Mesothelial cell of epicardium (in vitro differentiated cells): ENCODE results near the gene RABL2A. TPM values are rescaled to one million over a fixed set of nuclear protein-coding genes. Genes with fewer than 3 reads are reported as not detected.
"Not testable (repeated sequence)": the region's sequence is repeated elsewhere in the genome, so short reads cannot be mapped to it uniquely, and the experiment has no call there.

Experiments
- DNase-seq, 2 experiments: peaks; one replicate each; pipeline ENCODE4 v3.0.0; 2021; ENCODE audit warnings: low spot score in 2 of 2; ENCODE audit not compliant: unreplicated experiment in 2 of 2
- H3K27ac Mint-ChIP-seq: 2 replicates; pipeline ENCODE4 v1.8.0; 2021; ENCODE audit warnings: mixed read lengths
- H3K27me3 Mint-ChIP-seq: 2 replicates; pipeline ENCODE4 v1.8.0; 2021; ENCODE audit warnings: low read depth, mixed read lengths
- H3K36me3 Mint-ChIP-seq: 2 replicates; pipeline ENCODE4 v1.8.0; 2021; ENCODE audit warnings: mixed read lengths
- H3K4me1 Mint-ChIP-seq: 2 replicates; pipeline ENCODE4 v1.8.0; 2021; ENCODE audit warnings: mixed read lengths
- H3K4me3 Mint-ChIP-seq: 2 replicates; pipeline ENCODE4 v1.8.0; 2021; ENCODE audit warnings: mild to moderate bottlenecking, moderate library complexity, mixed read lengths
- H3K9me3 Mint-ChIP-seq: 2 replicates; pipeline ENCODE4 v1.8.0; 2021; ENCODE audit warnings: mixed read lengths
- total RNA-seq: library from RNA; stranded (reverse); gene quantifications from 3 replicates; pipeline ENCODE4 v1.2.1, GENCODE V29; 2021

Gene RABL2A
- total RNA-seq: 39.5 to 44.2 TPM (median 41.8 TPM) in 3 replicates

- Mint-ChIP-seq H3K4me3 (peak within 1 kb of the TSS; percentile 87), H3K27ac (peak within 1 kb of the TSS; percentile 50)
- peak; percentile 66 to 88 for DNase-seq
- not testable (repeated sequence) for H3K4me1 Mint-ChIP-seq, H3K9me3 Mint-ChIP-seq, H3K36me3 Mint-ChIP-seq, H3K27me3 Mint-ChIP-seq
Observed at GRCh38 chr2:113626616-113627330, at the start of gene RABL2A. TSS of gene RABL2A (plus strand) at chr2:113627266. CDS start at chr2:113628607, 1,341 bp downstream.

GRCh38 chr2:113578508-113578907 is 48.6 kb upstream of the RABL2A start:
- H3K27ac Mint-ChIP-seq, H3K4me3 Mint-ChIP-seq, DNase-seq: not testable (repeated sequence)

DNA sequence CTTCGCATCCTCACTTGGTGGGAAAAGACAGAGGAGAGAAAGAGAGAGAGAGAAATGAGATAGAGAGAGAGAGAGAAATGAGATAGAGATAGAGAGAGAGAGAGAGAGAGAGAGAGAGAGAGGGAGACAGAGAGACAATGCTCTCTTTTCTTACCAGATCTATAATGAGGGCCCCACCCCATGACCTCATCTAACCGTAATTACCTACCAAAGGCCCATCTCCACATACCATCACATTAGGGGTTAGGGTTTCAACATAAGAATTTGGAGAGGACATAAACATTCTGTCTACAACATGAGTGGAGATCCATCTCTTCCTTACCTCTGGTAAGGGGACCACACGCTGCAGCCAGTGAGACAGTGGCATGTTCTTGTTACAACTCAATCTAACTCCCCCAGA is 44.6 kb upstream of the RABL2A start:
- peak overlapping the region; percentile 76 for H3K27ac Mint-ChIP-seq
- not testable (repeated sequence) for H3K9me3 Mint-ChIP-seq, H3K27me3 Mint-ChIP-seq, DNase-seq, H3K36me3 Mint-ChIP-seq
- peaks cover 21% of the 10 kb centered on the region for H3K4me1 Mint-ChIP-seq
- H3K4me3 Mint-ChIP-seq: peak overlapping the region; percentile 58

More at GRCh38 chr2:113578508-113578907, 48.6 kb upstream of the RABL2A start:
- not testable (repeated sequence) for H3K4me1 Mint-ChIP-seq, H3K36me3 Mint-ChIP-seq, H3K9me3 Mint-ChIP-seq, H3K27me3 Mint-ChIP-seq

DNA sequence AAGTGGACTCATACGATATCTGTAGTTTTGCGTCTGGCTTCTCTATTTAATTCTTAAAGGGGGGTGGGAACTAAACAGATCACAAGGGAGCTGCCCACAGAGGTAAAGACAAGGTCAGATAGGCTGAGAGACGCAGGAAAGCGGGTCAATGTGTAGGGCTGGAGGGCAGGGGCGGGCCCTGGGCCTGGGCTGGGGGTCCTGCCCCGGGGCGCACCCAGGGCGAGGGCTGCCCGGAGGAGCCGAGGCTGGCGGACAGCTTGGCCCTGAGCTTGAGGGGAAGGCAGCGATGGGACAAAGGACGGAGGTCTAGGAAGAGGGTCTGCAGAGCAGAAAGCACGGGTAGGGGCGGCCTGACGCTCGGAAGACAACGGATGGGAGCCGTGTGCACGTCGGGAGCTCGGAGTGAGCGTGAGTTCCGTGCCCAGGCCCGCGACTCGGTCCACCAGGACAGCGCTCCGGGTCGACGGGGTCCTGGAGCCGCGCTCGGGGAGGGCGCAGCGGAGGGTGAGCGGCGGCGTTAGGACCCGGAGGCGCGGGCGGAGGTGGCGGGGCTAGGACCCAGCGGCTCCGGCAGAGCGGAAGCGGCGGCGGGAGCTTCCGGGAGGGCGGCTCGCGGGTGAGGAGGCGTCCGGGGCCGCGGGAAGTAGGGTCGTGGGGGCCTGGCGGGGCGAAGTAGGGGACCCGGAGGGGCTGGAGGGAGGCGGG is 43.4 kb upstream of the RABL2A start:
- Mint-ChIP-seq H3K4me1 (peaks cover 21% of the 10 kb centered on the region), H3K27ac (peak overlapping the region; percentile 84), H3K4me3 (peak overlapping the region; percentile 96)
- peak; percentile 61 to 82 for DNase-seq
- not testable (repeated sequence) for H3K27me3 Mint-ChIP-seq, H3K36me3 Mint-ChIP-seq, H3K9me3 Mint-ChIP-seq

- Mint-ChIP-seq H3K4me1 (peaks cover 21% of the 10 kb centered on the region), H3K27ac (peak overlapping the region; percentile 93), H3K4me3 (peak overlapping the region; percentile 76)
- H3K9me3 Mint-ChIP-seq, H3K27me3 Mint-ChIP-seq, H3K36me3 Mint-ChIP-seq: not testable (repeated sequence)
- peak in 1 of 2 experiments; percentile 47 for DNase-seq
Observed at GRCh38 chr2:113584311-113585092, 42.6 kb upstream of the RABL2A start.

DNA sequence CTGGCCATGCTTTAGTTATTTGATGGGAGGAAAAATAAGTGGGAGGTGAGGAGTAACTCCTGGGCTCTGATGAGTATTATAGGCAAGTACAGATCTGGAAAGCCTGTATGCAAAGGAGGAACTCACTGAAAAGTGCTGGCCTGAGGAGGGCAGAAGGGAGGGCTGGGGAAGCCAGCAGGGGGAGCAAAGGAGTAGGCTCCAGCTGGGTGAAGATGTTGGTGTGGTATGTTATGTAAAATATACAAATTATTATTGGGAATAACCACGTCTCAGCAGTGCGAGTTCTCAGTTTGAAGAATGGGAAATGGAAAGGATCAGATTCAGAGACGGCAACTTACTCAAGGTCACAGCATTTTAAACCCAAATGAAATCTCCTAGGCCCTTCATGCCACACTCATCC is 39.9 kb upstream of the RABL2A start:
- H3K9me3 Mint-ChIP-seq, H3K27me3 Mint-ChIP-seq, H3K4me3 Mint-ChIP-seq, H3K36me3 Mint-ChIP-seq: not testable (repeated sequence)
- H3K27ac Mint-ChIP-seq: peak overlapping the region; percentile 3
- H3K4me1 Mint-ChIP-seq: peaks cover 21% of the 10 kb centered on the region
- DNase-seq: peak in 1 of 2 experiments; percentile 67

- H3K4me1 Mint-ChIP-seq: peaks cover 12% of the 10 kb centered on the region
- H3K27me3 Mint-ChIP-seq, H3K36me3 Mint-ChIP-seq, H3K27ac Mint-ChIP-seq, H3K9me3 Mint-ChIP-seq, DNase-seq, H3K4me3 Mint-ChIP-seq: not testable (repeated sequence)
Observed at GRCh38 chr2:113589591-113589990, 37.5 kb upstream of the RABL2A start.

GRCh38 chr2:113591926-113592325 is 35.1 kb upstream of the RABL2A start:
- H3K27ac Mint-ChIP-seq, DNase-seq, H3K27me3 Mint-ChIP-seq, H3K9me3 Mint-ChIP-seq, H3K36me3 Mint-ChIP-seq, H3K4me1 Mint-ChIP-seq, H3K4me3 Mint-ChIP-seq: not testable (repeated sequence)

DNA sequence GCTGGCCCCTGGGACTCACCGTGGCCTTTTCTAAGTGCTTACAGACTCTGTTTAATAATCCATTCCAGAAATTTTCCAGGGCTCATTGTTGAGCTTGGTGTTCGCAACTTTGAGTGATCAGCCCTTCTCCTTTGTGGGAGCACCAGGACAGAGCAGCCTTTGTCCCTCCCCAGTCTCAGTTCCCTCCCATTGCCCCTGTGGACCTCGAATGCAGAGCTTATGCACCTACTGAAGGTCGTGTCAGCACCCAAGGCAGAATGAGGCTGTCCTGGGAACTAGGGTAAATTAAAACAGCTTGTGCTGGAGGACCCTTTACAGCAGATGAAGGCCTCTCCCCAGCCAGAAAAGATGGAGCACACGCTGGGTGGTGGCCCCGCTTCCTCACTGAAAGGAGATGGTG is 33.8 kb upstream of the RABL2A start:
- DNase-seq, H3K27me3 Mint-ChIP-seq, H3K9me3 Mint-ChIP-seq, H3K36me3 Mint-ChIP-seq, H3K27ac Mint-ChIP-seq, H3K4me3 Mint-ChIP-seq, H3K4me1 Mint-ChIP-seq: not testable (repeated sequence)

GRCh38 chr2:113595725-113596124 is 31.3 kb upstream of the RABL2A start:
- H3K4me1 Mint-ChIP-seq, H3K9me3 Mint-ChIP-seq, H3K36me3 Mint-ChIP-seq: not testable (repeated sequence)

DNA sequence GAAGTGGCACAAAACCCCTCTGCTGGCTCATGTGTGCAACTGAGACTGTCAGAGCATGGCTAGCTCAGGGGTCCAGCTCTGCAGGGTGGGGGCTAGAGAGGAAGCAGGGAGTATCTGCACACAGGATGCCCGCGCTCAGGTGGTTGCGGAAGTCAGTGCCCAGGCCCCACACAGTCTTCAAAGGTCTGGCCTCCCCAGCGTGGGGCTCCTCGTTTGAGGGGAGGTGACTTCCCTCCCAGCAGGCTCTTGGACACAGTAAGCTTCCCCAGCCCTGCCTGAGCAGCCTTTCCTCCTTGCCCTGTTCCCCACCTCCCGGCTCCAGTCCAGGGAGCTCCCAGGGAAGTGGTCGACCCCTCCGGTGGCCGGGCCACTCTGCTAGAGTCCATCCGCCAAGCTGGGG is 29.9 kb upstream of the RABL2A start:
- H3K27me3 Mint-ChIP-seq, H3K4me1 Mint-ChIP-seq, H3K4me3 Mint-ChIP-seq, H3K9me3 Mint-ChIP-seq, DNase-seq, H3K36me3 Mint-ChIP-seq, H3K27ac Mint-ChIP-seq: not testable (repeated sequence)

More at GRCh38 chr2:113595725-113596124, 31.3 kb upstream of the RABL2A start:
- not testable (repeated sequence) for H3K27ac Mint-ChIP-seq, H3K27me3 Mint-ChIP-seq, H3K4me3 Mint-ChIP-seq, DNase-seq

DNA sequence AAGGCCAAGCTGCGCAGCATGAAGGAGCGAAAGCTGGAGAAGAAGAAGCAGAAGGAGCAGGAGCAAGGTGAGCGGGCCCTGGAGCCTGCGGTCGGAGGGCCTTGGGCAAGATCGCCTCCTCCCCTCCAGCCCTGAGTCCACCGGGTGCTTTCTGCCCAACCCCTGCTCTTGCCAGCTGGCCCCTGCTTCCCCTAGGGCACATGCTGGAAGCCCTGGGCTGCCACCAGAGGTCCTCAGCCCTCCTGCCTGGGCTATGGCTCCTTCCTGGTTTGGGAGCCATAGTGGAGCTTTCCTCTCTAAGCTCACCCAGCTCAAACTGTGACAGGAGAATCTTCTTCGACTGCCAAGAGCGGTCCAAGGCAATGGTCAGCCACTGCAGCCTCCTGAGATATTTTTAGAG is 29.5 kb upstream of the RABL2A start:
- not testable (repeated sequence) for H3K4me1 Mint-ChIP-seq, DNase-seq, H3K27ac Mint-ChIP-seq, H3K4me3 Mint-ChIP-seq, H3K9me3 Mint-ChIP-seq, H3K36me3 Mint-ChIP-seq, H3K27me3 Mint-ChIP-seq

DNA sequence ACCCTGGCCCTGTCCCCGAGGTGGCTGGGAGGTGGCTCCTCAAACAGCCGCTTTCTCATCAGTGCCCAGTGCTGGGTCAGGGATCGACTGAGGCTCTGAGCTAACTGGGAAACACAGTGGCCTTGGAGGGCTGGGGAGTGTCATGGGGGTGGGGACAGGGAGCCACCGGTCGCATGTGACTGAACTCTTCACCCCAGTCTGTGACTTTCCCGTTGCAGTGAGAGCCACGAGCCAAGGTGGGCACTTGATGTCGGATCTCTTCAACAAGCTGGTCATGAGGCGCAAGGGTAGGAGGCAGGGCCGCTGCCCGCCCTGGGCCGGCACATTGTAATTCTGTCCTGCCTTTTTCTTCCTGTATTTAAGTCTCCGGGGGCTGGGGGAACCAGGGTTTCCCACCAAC is 28.9 kb upstream of the RABL2A start:
- not testable (repeated sequence) for H3K27me3 Mint-ChIP-seq, H3K4me3 Mint-ChIP-seq, H3K9me3 Mint-ChIP-seq, H3K4me1 Mint-ChIP-seq, DNase-seq, H3K36me3 Mint-ChIP-seq, H3K27ac Mint-ChIP-seq

DNA sequence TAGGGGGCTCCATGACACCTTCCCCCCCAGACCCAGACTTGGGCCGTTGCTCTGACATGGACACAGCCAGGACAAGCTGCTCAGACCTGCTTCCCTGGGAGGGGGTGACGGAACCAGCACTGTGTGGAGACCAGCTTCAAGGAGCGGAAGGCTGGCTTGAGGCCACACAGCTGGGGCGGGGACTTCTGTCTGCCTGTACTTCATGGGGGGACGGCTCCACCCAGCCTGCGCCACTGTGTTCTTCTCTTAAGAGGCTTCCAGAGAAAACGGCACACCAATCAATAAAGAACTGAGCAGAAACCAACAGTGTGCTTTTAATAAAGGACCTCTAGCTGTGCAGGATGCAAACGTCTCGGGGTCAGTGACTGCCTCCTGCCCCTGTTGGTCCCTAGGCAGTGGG is 28.3 kb upstream of the RABL2A start:
- not testable (repeated sequence) for H3K9me3 Mint-ChIP-seq, DNase-seq, H3K4me1 Mint-ChIP-seq, H3K27ac Mint-ChIP-seq, H3K36me3 Mint-ChIP-seq, H3K27me3 Mint-ChIP-seq, H3K4me3 Mint-ChIP-seq
